Measurements from ENCODE around the gene GDI2. TPM values are rescaled to one million over a fixed set of nuclear protein-coding genes. Genes with fewer than 3 reads are reported as not detected.

The GDI2 gene
- total and polyA plus RNA-seq, 2 of the 13 experiments (the other 11 are each of a cell fraction or from before 2014, with no cell fraction given), result 153 to 477 TPM

- 0 out of 2 replicates have a peak, but pooled peaks have one; percentile 38 for TF ChIP-seq HOXA9 (CRISPR knock-in tag; IDR thresholded peaks at IDR 0.05; ENCODE audit: borderline replicate concordance)
- TF ChIP-seq ZBTB38 (CRISPR knock-in tag; IDR thresholded peaks at IDR 0.05), result 0 out of 2 replicates have a peak, but pooled peaks have one; percentile 49
- TF ChIP-seq GMEB1 (CRISPR knock-in tag; IDR thresholded peaks at IDR 0.05; ENCODE audit: borderline replicate concordance), result peak; percentile 34; the same call in 1 of the 2 replicates
- TF ChIP-seq YY1 (IDR thresholded peaks at IDR 0.05; ENCODE audit: insufficient read depth, insufficient replicate concordance, low read depth, low read length), result peak; percentile 20
- 0 out of 2 replicates have a peak, but pooled peaks have one; percentile 42 for TF ChIP-seq JUND (CRISPR knock-in tag; IDR thresholded peaks at IDR 0.05)
- no peak for TF ChIP-seq SUZ12 (IDR thresholded peaks at IDR 0.05; ENCODE audit: low read depth, low read length)
- peak; percentile 34; the same call in 1 of the 2 replicates for TF ChIP-seq MTA1 (CRISPR knock-in tag; IDR thresholded peaks at IDR 0.05; ENCODE audit: borderline replicate concordance)
- TF ChIP-seq ERF (CRISPR knock-in tag; IDR thresholded peaks at IDR 0.05), result peak; percentile 82
- peak; percentile 76; the same call in 1 of the 2 replicates for TF ChIP-seq ZNF772 (CRISPR knock-in tag; IDR thresholded peaks at IDR 0.05)
- peak; percentile 54; the same call in 1 of the 2 replicates for TF ChIP-seq AHR (CRISPR knock-in tag; IDR thresholded peaks at IDR 0.05)
- TF ChIP-seq TIGD3 (CRISPR knock-in tag; IDR thresholded peaks at IDR 0.05; ENCODE audit: borderline replicate concordance), result 0 out of 2 replicates have a peak, but pooled peaks have one; percentile 26
- 0 out of 2 replicates have a peak, but pooled peaks have one; percentile 37 for TF ChIP-seq ZNF589 (CRISPR knock-in tag; conservative IDR thresholded peaks at IDR 0.05)
- TF ChIP-seq ZNF646 (CRISPR knock-in tag; IDR thresholded peaks at IDR 0.05), result peak; percentile 11; the same call in 1 of the 2 replicates
- TF ChIP-seq TBX2 (CRISPR knock-in tag; IDR thresholded peaks at IDR 0.05; ENCODE audit: borderline replicate concordance), result peak; percentile 21; the same call in 1 of the 2 replicates
- no peak for TF ChIP-seq ZNF83 (CRISPR knock-in tag; IDR thresholded peaks at IDR 0.05; ENCODE audit: borderline replicate concordance)
- TF ChIP-seq ZNF639 (CRISPR knock-in tag; conservative IDR thresholded peaks at IDR 0.05), result 0 out of 2 replicates have a peak, but pooled peaks have one; percentile 35
Measured at GRCh38 chr10:5840314-5841307, 27.4 kb upstream of the GDI2 start (continued).
